H1 (cell line): ENCODE data around the gene PAGE2.

Experiments
- CEBPB ChIP-seq: IDR thresholded peaks from 2 replicates; pipeline ENCODE4 v1.6.1; 2012; ENCODE audit warnings: low read depth, low read length
- EZH2 ChIP-seq: fragments of 200-600 bp; sonication (generic); IDR thresholded peaks from 2 replicates; pipeline ENCODE4 v1.7.1; 2012; ENCODE audit warnings: low read depth, mild to moderate bottlenecking, moderate library complexity, low read length, inconsistent platforms; ENCODE audit not compliant: severe bottlenecking
- RFX5 ChIP-seq: IDR thresholded peaks from 2 replicates; pipeline ENCODE4 v1.6.1; 2011; ENCODE audit warnings: low read depth, low read length, improper control_type of control experiment, borderline replicate concordance
- SUZ12 ChIP-seq: fragments of 200-600 bp; sonication (generic); IDR thresholded peaks from 2 replicates; pipeline ENCODE4 v1.6.1; 2012; ENCODE audit warnings: mild to moderate bottlenecking, inconsistent platforms, low read length, moderate library complexity, mixed read lengths
- YY1 ChIP-seq: IDR thresholded peaks from 2 replicates; pipeline ENCODE4 v1.6.1; 2011; ENCODE audit warnings: low read depth, mild to moderate bottlenecking, low read length
- TF ChIP-seq, protein P1 (sequence below), 3 experiments: IDR thresholded peaks; 1 replicate in 2 of 3; 2 replicates in 1 of 3; pipeline versions ENCODE4 v1.5.1 to v1.6.1; 2011; ENCODE audit warnings: low read length in 3 of 3, mild to moderate bottlenecking in 3 of 3, inconsistent platforms in 2 of 3, low read depth in 1 of 3, moderate library complexity in 1 of 3; ENCODE audit not compliant: insufficient read depth in 1 of 3; ENCODE audit errors: control extremely low read depth in 1 of 3

DNA sequence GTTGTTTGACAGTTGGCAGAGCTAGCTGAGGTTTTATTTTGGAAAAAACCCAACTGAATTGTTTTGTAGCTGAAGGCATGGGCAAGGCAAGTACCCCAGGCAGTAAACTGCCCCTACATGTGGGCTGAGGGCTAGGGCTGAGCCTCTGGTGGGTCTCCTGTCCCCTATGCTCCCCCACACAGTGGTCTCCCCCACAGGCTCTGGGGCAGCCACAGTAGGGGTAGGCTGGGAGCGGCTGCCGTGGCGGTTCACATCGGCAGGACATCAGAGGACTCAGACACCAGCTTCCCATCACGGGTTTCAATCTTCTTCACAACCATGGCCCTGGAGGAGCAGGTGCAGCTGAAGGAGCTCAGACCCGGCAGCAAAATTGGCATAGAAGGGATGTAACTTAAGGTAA is 47.3 kb upstream of the PAGE2 start:
- no peak for TF ChIP-seq CEBPB
- TF ChIP-seq, protein P1, sequence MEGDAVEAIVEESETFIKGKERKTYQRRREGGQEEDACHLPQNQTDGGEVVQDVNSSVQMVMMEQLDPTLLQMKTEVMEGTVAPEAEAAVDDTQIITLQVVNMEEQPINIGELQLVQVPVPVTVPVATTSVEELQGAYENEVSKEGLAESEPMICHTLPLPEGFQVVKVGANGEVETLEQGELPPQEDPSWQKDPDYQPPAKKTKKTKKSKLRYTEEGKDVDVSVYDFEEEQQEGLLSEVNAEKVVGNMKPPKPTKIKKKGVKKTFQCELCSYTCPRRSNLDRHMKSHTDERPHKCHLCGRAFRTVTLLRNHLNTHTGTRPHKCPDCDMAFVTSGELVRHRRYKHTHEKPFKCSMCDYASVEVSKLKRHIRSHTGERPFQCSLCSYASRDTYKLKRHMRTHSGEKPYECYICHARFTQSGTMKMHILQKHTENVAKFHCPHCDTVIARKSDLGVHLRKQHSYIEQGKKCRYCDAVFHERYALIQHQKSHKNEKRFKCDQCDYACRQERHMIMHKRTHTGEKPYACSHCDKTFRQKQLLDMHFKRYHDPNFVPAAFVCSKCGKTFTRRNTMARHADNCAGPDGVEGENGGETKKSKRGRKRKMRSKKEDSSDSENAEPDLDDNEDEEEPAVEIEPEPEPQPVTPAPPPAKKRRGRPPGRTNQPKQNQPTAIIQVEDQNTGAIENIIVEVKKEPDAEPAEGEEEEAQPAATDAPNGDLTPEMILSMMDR (IDR thresholded peaks at IDR 0.05; ENCODE audit: control extremely low read depth in 1 of 3, insufficient read depth in 1 of 3, low read depth in 1 of 3, low read length in 3 of 3) = no peak
- no peak for TF ChIP-seq EZH2
- TF ChIP-seq SUZ12 = no peak
- TF ChIP-seq RFX5 = no peak
- TF ChIP-seq YY1 = no peak
